KMS-11 (cell line): ENCODE results near the gene RPF1.
A peak's percentile ranks its signal among the peaks of the same experiment; 100 is the strongest.
"Not testable (repeated sequence)": the region's sequence is repeated elsewhere in the genome, so short reads cannot be mapped to it uniquely, and the experiment has no call there.

ENCODE experiments used
- H2AFZ ChIP-seq: fragments of 200-600 bp; sonication (generic); 2 replicates; pipeline ENCODE4 v1.6.1; 2016; ENCODE audit warnings: antibody characterized with exemption, mixed run types, low read depth
- H3K27ac ChIP-seq: fragments of 200-600 bp; sonication (generic); 2 replicates; pipeline ENCODE4 v1.6.1; 2016; ENCODE audit warnings: mild to moderate bottlenecking, mixed run types
- H3K27me3 ChIP-seq: fragments of 200-600 bp; sonication (generic); 2 replicates; pipeline ENCODE4 v1.6.1; 2017; ENCODE audit warnings: mild to moderate bottlenecking, low read depth, mixed run types, moderate library complexity; ENCODE audit not compliant: insufficient read depth
- H3K36me3 ChIP-seq: fragments of 200-600 bp; sonication (generic); 2 replicates; pipeline ENCODE4 v1.6.1; 2017; ENCODE audit warnings: mild to moderate bottlenecking, mixed run types; ENCODE audit not compliant: insufficient read depth
- H3K4me1 ChIP-seq: fragments of 200-600 bp; sonication (generic); 2 replicates; pipeline ENCODE4 v1.6.1; 2016; ENCODE audit warnings: mild to moderate bottlenecking, low read depth, mixed run types; ENCODE audit not compliant: poor library complexity, severe bottlenecking
- H3K4me2 ChIP-seq: fragments of 200-600 bp; sonication (generic); 2 replicates; pipeline ENCODE4 v1.7.0; 2016; ENCODE audit warnings: mild to moderate bottlenecking, mixed run types
- H3K4me3 ChIP-seq: fragments of 200-600 bp; sonication (generic); IDR thresholded peaks from 2 replicates; pipeline ENCODE4 v1.6.1; 2017; ENCODE audit warnings: low read depth, low read length, mixed read lengths; ENCODE audit not compliant: insufficient read depth
- H3K79me2 ChIP-seq: fragments of 200-600 bp; sonication (generic); 2 replicates; pipeline ENCODE4 v1.6.1; 2016; ENCODE audit warnings: low read depth, mixed run types; ENCODE audit not compliant: insufficient read depth
- H3K9ac ChIP-seq: fragments of 200-600 bp; sonication (generic); 2 replicates; pipeline ENCODE4 v1.6.1; 2016; ENCODE audit warnings: mild to moderate bottlenecking, mixed run types
- H4K20me1 ChIP-seq: fragments of 200-600 bp; sonication (generic); 2 replicates; pipeline ENCODE4 v1.6.1; 2016; ENCODE audit warnings: mild to moderate bottlenecking, mixed run types; ENCODE audit not compliant: insufficient read depth
- TF ChIP-seq, protein P1 (sequence below): fragments of 200-600 bp; sonication (generic); conservative IDR thresholded peaks from 2 replicates; pipeline ENCODE4 v1.6.1; 2017; ENCODE audit warnings: low read depth, mild to moderate bottlenecking, antibody characterized with exemption, low read length, moderate library complexity, mixed read lengths

Gene RPF1

DNA sequence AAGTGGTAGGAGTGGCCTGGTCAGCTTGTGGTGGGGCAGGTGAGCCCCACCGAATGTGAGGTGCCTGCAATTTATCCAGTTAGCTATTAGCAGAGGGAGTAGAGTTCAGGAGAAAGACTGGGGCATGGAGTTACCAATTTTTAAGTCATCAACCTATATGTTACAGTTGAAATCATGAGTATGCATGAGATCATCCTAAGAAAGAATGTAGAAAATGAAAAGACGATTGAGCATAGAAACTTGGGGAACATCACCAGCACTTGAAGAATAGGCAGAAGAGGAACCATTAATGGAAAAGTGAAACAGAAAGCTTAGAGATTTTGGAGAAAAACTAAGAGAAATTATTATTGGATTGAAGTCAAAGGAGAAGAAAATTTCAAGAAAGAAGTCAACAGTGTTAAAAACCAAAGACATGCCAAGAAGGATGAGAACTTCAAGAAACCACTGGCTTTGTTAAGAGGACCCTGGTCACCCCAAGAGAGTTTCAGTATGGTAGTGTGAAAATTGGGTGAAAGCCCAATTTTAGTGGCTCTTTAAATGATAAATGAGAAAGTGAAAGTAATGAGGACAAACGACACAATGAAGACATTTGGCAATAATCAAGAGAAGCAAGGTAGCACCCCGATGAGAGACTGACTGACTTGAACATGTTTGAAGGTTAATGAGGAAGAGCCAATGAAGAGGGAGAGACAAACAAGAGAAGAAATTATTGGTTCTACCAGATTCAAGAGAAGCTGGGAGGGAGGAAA, 44.1 kb upstream of the RPF1 start:
- no peak overlapping the region for H3K9ac ChIP-seq
- H3K4me2 ChIP-seq = peak overlapping the region; percentile 10; the same call in 1 of the 2 replicates
- no peaks in the 10 kb centered on the region for H4K20me1 ChIP-seq
- TF ChIP-seq, protein P1, sequence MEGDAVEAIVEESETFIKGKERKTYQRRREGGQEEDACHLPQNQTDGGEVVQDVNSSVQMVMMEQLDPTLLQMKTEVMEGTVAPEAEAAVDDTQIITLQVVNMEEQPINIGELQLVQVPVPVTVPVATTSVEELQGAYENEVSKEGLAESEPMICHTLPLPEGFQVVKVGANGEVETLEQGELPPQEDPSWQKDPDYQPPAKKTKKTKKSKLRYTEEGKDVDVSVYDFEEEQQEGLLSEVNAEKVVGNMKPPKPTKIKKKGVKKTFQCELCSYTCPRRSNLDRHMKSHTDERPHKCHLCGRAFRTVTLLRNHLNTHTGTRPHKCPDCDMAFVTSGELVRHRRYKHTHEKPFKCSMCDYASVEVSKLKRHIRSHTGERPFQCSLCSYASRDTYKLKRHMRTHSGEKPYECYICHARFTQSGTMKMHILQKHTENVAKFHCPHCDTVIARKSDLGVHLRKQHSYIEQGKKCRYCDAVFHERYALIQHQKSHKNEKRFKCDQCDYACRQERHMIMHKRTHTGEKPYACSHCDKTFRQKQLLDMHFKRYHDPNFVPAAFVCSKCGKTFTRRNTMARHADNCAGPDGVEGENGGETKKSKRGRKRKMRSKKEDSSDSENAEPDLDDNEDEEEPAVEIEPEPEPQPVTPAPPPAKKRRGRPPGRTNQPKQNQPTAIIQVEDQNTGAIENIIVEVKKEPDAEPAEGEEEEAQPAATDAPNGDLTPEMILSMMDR = no peak
- no peaks in the 10 kb centered on the region for H3K79me2 ChIP-seq
- no peak overlapping the region for H3K4me3 ChIP-seq
- peaks cover 13% of the 10 kb centered on the region for H3K4me1 ChIP-seq
- no peaks in the 10 kb centered on the region for H3K36me3 ChIP-seq
- H3K27ac ChIP-seq = no peak overlapping the region
- H2AFZ ChIP-seq = no peak overlapping the region
- no peaks in the 10 kb centered on the region for H3K27me3 ChIP-seq

DNA sequence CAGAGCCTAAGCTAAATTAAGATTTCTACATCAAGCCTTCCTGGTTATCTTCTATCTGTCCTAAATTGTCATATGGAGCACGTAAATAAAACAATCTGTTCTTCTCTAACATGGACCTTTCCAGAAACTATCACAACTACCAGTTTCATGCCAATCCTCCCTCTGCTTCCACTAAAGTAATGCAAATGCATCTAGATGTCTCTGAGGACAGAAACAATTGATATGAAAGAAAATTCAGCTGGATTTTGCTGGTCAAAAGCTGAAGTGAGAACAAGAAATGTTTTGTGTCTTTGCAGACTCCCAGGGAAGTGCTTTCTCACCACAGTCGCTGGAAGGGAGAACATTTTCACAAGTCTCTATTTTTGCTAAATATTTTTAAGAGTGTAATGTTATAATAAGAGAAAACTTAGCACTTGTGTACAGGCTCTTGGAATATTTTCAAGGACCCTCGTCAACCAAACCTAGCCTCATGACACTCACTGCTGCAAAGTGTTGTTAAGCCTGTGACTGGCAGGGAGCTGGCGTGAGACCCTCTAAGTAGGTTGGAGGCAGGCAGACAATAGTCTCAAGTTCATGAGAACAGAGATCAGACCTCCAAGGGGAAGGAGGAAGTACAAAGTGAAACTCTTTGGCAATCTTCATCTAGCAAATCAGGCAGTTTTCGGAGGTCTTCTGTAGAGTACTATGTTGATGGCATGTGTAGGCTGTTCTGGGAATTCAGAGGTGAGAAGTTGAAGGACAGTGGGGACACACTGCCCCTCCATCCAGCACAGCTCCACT, 42.0 kb upstream of the RPF1 start:
- TF ChIP-seq, protein P1 = no peak

DNA sequence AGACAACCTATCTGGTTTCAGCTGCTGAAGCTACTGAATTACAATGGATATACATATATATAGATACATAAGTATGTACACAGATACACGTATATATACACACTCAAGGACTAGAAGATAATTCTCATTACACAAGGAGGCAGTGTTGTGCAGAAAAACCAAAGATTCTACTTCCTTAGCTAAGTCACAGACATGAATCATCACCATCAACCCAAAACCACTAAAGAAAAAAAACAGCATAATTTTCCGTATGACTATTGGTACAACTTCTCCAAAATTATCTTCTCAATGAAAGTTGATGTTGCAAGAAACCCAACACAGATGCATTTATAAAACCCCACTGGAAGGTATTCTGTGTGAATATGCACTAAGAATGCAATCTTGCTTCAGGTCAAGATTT, 36.8 kb upstream of the RPF1 start:
- Histone ChIP-seq H3K27me3 (no peaks in the 10 kb centered on the region), H4K20me1 (no peaks in the 10 kb centered on the region), H3K79me2 (no peaks in the 10 kb centered on the region), H3K4me2 (no peak overlapping the region), H3K27ac (no peak overlapping the region), H2AFZ (no peak overlapping the region), H3K9ac (no peak overlapping the region), H3K4me3 (no peak overlapping the region), H3K36me3 (no peaks in the 10 kb centered on the region), H3K4me1 (no peaks in the 10 kb centered on the region)
- TF ChIP-seq, protein P1 = no peak

More for the DNA sequence above, 42.0 kb upstream of the RPF1 start:
- Histone ChIP-seq H4K20me1 (no peaks in the 10 kb centered on the region), H3K79me2 (no peaks in the 10 kb centered on the region), H3K36me3 (no peaks in the 10 kb centered on the region), H3K4me2 (no peak overlapping the region), H2AFZ (no peak overlapping the region), H3K27me3 (no peaks in the 10 kb centered on the region), H3K4me1 (peaks cover 13% of the 10 kb centered on the region), H3K27ac (no peak overlapping the region), H3K4me3 (no peak overlapping the region), H3K9ac (no peak overlapping the region)

DNA sequence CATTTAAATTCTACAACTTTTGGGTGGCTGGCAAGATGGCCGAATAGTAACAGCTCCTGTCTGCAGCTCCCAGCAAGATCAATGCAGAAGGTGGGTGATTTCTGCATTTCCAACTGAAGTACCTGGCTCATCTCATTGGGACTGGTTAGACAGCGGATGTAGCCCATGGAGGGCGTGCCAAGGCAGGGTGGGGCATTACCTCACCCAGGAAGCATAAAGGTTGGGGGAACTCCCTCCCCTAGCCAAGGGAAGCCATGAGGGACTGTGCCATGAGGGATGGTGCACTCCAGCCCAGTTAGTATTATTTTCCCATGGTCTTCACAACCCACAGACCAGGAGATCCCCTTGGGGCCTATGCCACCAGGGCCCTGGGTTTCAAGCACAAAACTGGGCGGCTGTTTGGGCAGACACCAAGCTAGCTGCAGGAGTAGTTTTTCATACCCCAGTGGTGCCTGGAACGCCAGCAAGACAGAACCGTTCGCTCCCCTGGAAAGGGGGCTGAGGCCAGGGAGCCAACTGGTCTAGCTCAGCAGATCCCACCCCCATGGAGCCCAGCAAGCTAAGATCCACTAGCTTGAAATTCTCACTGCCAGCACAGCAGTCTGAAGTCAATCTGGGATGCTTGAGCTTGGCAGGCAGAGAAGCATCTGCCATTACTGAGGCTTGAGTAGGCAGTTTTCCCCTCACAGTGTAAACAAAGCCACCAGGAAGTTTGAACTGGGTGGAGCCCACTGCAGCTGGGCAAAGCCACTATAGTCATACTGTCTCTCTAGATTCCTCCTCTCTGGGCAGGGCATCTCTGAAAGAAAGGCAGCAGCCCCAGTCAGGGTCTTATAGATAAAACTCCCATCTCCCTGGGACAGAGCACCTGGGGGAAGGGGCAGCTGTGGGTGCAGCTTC, 36.1 kb upstream of the RPF1 start:
- not testable (repeated sequence) for H3K4me1 ChIP-seq, H3K4me2 ChIP-seq, H4K20me1 ChIP-seq, H3K36me3 ChIP-seq, H3K4me3 ChIP-seq, H2AFZ ChIP-seq, H3K27ac ChIP-seq, H3K27me3 ChIP-seq, H3K9ac ChIP-seq, H3K79me2 ChIP-seq

DNA sequence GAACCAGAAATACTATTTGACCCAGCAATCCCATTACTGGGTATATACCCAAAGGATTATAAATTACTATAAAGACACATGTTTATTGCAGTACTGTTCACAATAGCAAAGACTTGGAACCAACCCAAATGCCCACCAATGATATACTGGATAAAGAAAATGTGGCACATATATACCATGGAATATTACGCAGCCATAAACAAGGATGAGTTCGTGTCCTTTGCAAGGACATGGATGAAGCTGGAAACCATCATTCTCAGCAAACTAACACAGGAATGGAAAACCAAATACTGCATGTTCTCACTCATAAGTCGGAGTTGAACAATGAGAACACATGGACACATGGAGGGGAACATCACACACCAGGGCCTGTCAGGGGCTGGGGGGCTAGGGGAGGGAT, 30.4 kb upstream of the RPF1 start:
- not testable (repeated sequence) for H3K4me2 ChIP-seq, H4K20me1 ChIP-seq, H3K36me3 ChIP-seq, H3K79me2 ChIP-seq, H3K4me1 ChIP-seq, H3K4me3 ChIP-seq, H3K27ac ChIP-seq, H3K27me3 ChIP-seq, H3K9ac ChIP-seq, H2AFZ ChIP-seq
